ENCODE measurements around the gene ALDH1A1. TPM values are rescaled to one million over a fixed set of nuclear protein-coding genes. Genes with fewer than 3 reads are reported as not detected.

ALDH1A1 gene
- polyA plus RNA-seq, 1 experiment, result 7.0 TPM

DNA sequence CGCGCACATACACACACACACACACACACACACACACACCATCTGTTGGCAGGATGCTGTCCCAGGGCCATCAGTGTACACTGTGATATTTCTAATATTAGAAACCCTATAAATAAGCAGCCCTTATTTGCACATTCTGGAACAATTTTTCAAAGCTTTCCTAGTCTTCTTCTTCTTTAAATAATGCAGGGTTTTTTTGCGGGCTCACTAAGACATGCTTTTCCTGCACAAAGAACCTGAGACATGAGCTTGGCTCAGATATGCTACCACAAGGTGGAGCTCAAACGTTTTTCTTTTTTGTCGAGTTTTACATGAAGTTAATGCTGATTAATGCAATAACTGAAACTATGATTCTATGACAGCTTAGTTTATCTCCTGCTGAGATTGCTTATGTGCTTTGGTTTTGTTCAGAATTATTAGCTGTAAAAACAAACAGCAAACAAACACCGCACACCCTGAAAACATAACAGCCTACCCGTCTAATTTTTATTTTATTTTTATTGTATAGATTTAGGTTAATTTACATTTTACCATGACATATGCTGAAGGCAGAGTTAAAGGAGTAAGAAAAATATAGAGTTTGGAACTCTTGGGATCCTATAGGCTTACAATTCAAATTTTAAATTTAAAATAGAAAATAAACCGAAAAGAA lies 95.8 kb downstream of the ALDH1A1 start:
- CTCF ChIA-PET, result interaction anchor here (0.5 to 5.0 kb wide), 39 partner anchors 8 to 1276 kb away, joined by 3 to 68 read pairs (median 4); no protein-coding TSS in a partner anchor

DNA sequence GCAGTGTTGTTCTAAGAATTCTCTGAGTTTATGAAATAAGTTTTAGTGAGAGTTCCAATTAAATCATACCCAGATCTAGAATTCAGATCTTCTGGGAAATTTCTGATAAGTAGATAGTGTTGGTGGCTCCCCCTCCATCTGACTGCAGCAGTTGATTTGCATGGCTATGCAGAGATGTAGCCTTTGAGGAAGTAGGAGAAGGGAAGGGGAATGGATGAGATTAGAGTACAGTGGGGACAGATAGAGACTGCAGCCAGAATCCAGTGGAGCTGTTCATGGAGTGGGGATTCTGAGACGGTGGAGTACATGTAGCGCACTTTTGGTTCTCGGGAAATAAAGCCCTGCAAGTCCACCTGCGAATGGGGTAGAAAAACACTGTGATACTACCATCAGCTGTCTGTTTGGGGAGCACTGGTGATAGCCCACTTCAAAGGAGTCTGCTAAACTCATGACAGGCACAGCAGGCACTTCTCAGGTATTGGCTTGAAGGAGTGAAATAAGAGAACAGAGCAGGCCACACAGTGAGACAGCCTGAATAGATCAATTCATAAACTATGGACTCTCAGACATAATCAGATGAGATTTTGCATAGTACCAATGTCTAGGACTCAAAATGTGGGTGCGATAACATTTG lies 96.8 kb downstream of the ALDH1A1 start:
- Histone ChIP-seq H3K27ac (ENCODE audit: low read depth, low read length) (no peak overlapping the region), H3K4me3 (ENCODE audit: low read depth, low read length) (no peak overlapping the region), H3K9me3 (ENCODE audit: control insufficient read depth, insufficient read depth, low read length) (no peaks in the 10 kb centered on the region), H3K27me3 (ENCODE audit: control insufficient read depth, insufficient read depth, low read length) (no peaks in the 10 kb centered on the region)
- CTCF ChIA-PET, result interaction anchor here (0.6 to 5.0 kb wide), 10 partner anchors 26 to 816 kb away, joined by 3 to 68 read pairs (median 3); no protein-coding TSS in a partner anchor
- DNase-seq (ENCODE audit: low read depth, low spot score), result no peak
- POLR2A ChIA-PET, result no interaction called here
- TF ChIP-seq, protein P1, sequence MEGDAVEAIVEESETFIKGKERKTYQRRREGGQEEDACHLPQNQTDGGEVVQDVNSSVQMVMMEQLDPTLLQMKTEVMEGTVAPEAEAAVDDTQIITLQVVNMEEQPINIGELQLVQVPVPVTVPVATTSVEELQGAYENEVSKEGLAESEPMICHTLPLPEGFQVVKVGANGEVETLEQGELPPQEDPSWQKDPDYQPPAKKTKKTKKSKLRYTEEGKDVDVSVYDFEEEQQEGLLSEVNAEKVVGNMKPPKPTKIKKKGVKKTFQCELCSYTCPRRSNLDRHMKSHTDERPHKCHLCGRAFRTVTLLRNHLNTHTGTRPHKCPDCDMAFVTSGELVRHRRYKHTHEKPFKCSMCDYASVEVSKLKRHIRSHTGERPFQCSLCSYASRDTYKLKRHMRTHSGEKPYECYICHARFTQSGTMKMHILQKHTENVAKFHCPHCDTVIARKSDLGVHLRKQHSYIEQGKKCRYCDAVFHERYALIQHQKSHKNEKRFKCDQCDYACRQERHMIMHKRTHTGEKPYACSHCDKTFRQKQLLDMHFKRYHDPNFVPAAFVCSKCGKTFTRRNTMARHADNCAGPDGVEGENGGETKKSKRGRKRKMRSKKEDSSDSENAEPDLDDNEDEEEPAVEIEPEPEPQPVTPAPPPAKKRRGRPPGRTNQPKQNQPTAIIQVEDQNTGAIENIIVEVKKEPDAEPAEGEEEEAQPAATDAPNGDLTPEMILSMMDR (IDR thresholded peaks at IDR 0.05; ENCODE audit: low read depth, low read length), result no peak

More for the DNA sequence above, 95.8 kb downstream of the ALDH1A1 start:
- TF ChIP-seq, protein P1 (IDR thresholded peaks at IDR 0.05; ENCODE audit: low read depth, low read length), result peak; percentile 70
- POLR2A ChIA-PET, result no interaction called here
- Histone ChIP-seq H3K4me3 (ENCODE audit: low read depth, low read length) (no peak overlapping the region), H3K9me3 (ENCODE audit: control insufficient read depth, insufficient read depth, low read length) (no peaks in the 10 kb centered on the region), H3K27me3 (ENCODE audit: control insufficient read depth, insufficient read depth, low read length) (no peaks in the 10 kb centered on the region), H3K27ac (ENCODE audit: low read depth, low read length) (no peak overlapping the region)
- DNase-seq (ENCODE audit: low read depth, low spot score), result peak; percentile 16

DNA sequence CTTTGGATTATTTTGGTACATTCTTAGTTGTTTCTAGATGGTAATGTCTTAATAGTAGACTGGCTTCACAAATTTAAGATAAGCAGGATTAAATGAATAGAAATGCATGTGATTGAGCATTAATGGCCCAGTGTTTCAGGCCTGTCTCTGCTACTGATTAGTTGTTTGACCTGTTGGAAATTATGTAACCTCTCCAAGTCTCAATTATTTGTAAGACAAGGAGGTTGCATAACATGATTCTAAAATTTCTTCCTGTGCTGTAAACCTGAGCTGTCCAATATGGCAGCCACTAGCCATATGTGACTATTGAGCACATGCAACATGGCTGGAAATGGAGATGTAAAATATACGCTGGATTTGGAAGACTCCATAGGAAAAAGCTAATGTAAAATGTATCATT lies 97.5 kb downstream of the ALDH1A1 start:
- no peaks in the 10 kb centered on the region for H3K27me3 ChIP-seq (ENCODE audit: control insufficient read depth, insufficient read depth, low read length)
- H3K9me3 ChIP-seq (ENCODE audit: control insufficient read depth, insufficient read depth, low read length), result no peaks in the 10 kb centered on the region
- ChIA-PET CTCF (interaction anchor here (0.6 to 5.0 kb wide), 5 partner anchors 45 to 816 kb away, joined by 3 to 68 read pairs (median 3); no protein-coding TSS in a partner anchor), POLR2A (no interaction called here)
- no peak overlapping the region for H3K4me3 ChIP-seq (ENCODE audit: low read depth, low read length)
- H3K27ac ChIP-seq (ENCODE audit: low read depth, low read length), result no peak overlapping the region
- no peak for DNase-seq (ENCODE audit: low read depth, low spot score)
- TF ChIP-seq, protein P1 (IDR thresholded peaks at IDR 0.05; ENCODE audit: low read depth, low read length), result no peak

Other genes with a start within 250 kb of the ALDH1A1 start
- gene ANXA1, start 198.8 kb upstream of the ALDH1A1 start, polyA plus RNA-seq (2011; rRNA removed), result 425 and 596 TPM in 2 replicates

Data from AG04450 (cell line).